SK-N-SH (cell line): ENCODE results near the gene ANO6. TPM values are rescaled to one million over a fixed set of nuclear protein-coding genes. Genes with fewer than 3 reads are reported as not detected.

Experiments used
- CTCF ChIA-PET: fragments of 300-600, 350-600 bp; formaldehyde crosslinking; extraction: SDS; loops from one replicate; lab custom pipeline; 2021; lab: Yijun Ruan, JAX
- POLR2A ChIA-PET: fragments of 350-600 bp; sonication (Branson Sonifier 250); formaldehyde crosslinking; extraction: SDS; loops from one replicate; lab custom pipeline; 2020; ENCODE audit warnings: antibody characterized with exemption, inconsistent platforms; lab: Yijun Ruan, JAX
- DNase-seq: peaks from one replicate; pipeline ENCODE4 v3.0.0; 2012
- H2AFZ ChIP-seq: fragments of 200-600 bp; sonication (generic); 2 replicates; pipeline ENCODE4 v1.8.1; 2016; ENCODE audit warnings: antibody characterized with exemption, mild to moderate bottlenecking, low read depth
- H3F3A ChIP-seq: fragments of 200-600 bp; sonication (generic); replicated peaks from 2 replicates; pipeline ENCODE3; 2016; ENCODE audit warnings: antibody characterized with exemption, mild to moderate bottlenecking; ENCODE audit not compliant: insufficient read depth
- H3K27ac ChIP-seq, 2 experiments: fragments of 200-500 bp in 1 of 2; fragments of 200-600 bp in 1 of 2; sonication (Bioruptor generic) in 1 of 2; sonication (generic), shearing (Covaris generic) in 1 of 2; 2 replicates each; pipeline versions ENCODE4 v1.5.1 to v1.6.1; 2014 to 2016; ENCODE audit warnings: low read depth in 2 of 2, inconsistent platforms in 1 of 2, low read length in 1 of 2, mild to moderate bottlenecking in 1 of 2, mixed read lengths in 1 of 2
- H3K27me3 ChIP-seq: fragments of 200-600 bp; sonication (generic), shearing (Covaris generic); 2 replicates; pipeline ENCODE4 v1.6.1; 2016; ENCODE audit warnings: mixed run types; ENCODE audit not compliant: insufficient read depth
- H3K36me3 ChIP-seq, 2 experiments: fragments of 200-500 bp in 1 of 2; fragments of 200-600 bp in 1 of 2; sonication (Bioruptor generic) in 1 of 2; sonication (generic) in 1 of 2; replicated peaks in 1 of 2; 2 replicates each; pipeline versions ENCODE3 to v1.5.1; 2014 to 2016; ENCODE audit warnings: low read length in 1 of 2, mild to moderate bottlenecking in 1 of 2; ENCODE audit not compliant: insufficient read depth in 2 of 2, control insufficient read depth in 1 of 2
- H3K4me1 ChIP-seq, 2 experiments: fragments of 200-500 bp in 1 of 2; fragments of 200-600 bp in 1 of 2; sonication (Bioruptor generic) in 1 of 2; sonication (generic), shearing (Covaris generic) in 1 of 2; 2 replicates each; pipeline versions ENCODE4 v1.5.1 to v1.6.1; 2014 to 2016; ENCODE audit warnings: low read depth in 1 of 2, low read length in 1 of 2, mixed run types in 1 of 2; ENCODE audit not compliant: insufficient read depth in 2 of 2, control insufficient read depth in 1 of 2
- H3K4me2 ChIP-seq: fragments of 200-600 bp; sonication (generic), shearing (Covaris generic); 2 replicates; pipeline ENCODE4 v1.6.1; 2017; ENCODE audit warnings: mixed run types
- H3K4me3 ChIP-seq, 2 experiments: fragments of 200-500 bp in 1 of 2; fragments of 200-600 bp in 1 of 2; sonication (Bioruptor generic) in 1 of 2; sonication (generic), shearing (Covaris generic) in 1 of 2; 2 replicates each; pipeline versions ENCODE4 v1.5.1 to v1.8.1; 2014 to 2016; ENCODE audit warnings: low read depth in 2 of 2, inconsistent platforms in 1 of 2, low read length in 1 of 2, mild to moderate bottlenecking in 1 of 2, mixed read lengths in 1 of 2, moderate library complexity in 1 of 2
- H3K79me2 ChIP-seq: fragments of 200-600 bp; sonication (generic); 2 replicates; pipeline ENCODE4 v1.8.1; 2017; ENCODE audit warnings: mild to moderate bottlenecking; ENCODE audit not compliant: insufficient read depth
- H3K9ac ChIP-seq: fragments of 200-600 bp; sonication (generic); 2 replicates; pipeline ENCODE4 v1.6.1; 2017; ENCODE audit warnings: mixed run types
- H3K9me2 ChIP-seq: fragments of 200-600 bp; sonication (generic); 2 replicates; pipeline ENCODE4 v1.6.1; 2017; ENCODE audit warnings: mixed run types
- H3K9me3 ChIP-seq: fragments of 200-600 bp; sonication (generic); 2 replicates; pipeline ENCODE4 v1.6.1; 2017; ENCODE audit warnings: mixed run types, mild to moderate bottlenecking, moderate library complexity
- H4K20me1 ChIP-seq: fragments of 200-600 bp; sonication (generic); 2 replicates; pipeline ENCODE4 v1.6.1; 2017; ENCODE audit warnings: mild to moderate bottlenecking, mixed run types; ENCODE audit not compliant: insufficient read depth
- EP300 ChIP-seq, 2 experiments: IDR thresholded peaks; 2 replicates each; pipeline versions ENCODE4 v1.4.0 to v1.6.1; 2012; ENCODE audit warnings: borderline replicate concordance in 1 of 2, low read depth in 1 of 2, low read length in 1 of 2
- EZH2phosphoT487 ChIP-seq: fragments of 200-600 bp; sonication (generic); IDR thresholded peaks from 2 replicates; pipeline ENCODE4 v1.6.1; 2017; ENCODE audit warnings: low read depth, mixed run types, mild to moderate bottlenecking, antibody characterized with exemption, moderate library complexity, borderline replicate concordance
- FOSL2 ChIP-seq: IDR thresholded peaks from 2 replicates; pipeline ENCODE4 v1.4.0; 2012; ENCODE audit warnings: low read depth, mild to moderate bottlenecking, moderate library complexity, borderline replicate concordance
- GATA2 ChIP-seq: sonication (generic); formaldehyde crosslinking; IDR thresholded peaks from 2 replicates; pipeline ENCODE4 v1.5.0; 2020; ENCODE audit warnings: mild to moderate bottlenecking, missing genetic modification reagents
- MAX ChIP-seq: IDR thresholded peaks from 2 replicates; pipeline ENCODE4 v1.4.0; 2012; ENCODE audit warnings: low read depth
- MEF2A ChIP-seq: IDR thresholded peaks from 2 replicates; pipeline ENCODE4 v1.4.0; 2012; ENCODE audit warnings: low read depth, borderline replicate concordance
- NFIC ChIP-seq: IDR thresholded peaks from 2 replicates; pipeline ENCODE4 v1.4.0; 2012; ENCODE audit warnings: borderline replicate concordance
- PBX3 ChIP-seq: IDR thresholded peaks from 2 replicates; pipeline ENCODE4; 2012
- POLR2AphosphoS5 ChIP-seq: IDR thresholded peaks from 2 replicates; pipeline ENCODE4 v1.6.1; 2012; ENCODE audit warnings: low read depth, low read length
- RAD21 ChIP-seq: IDR thresholded peaks from 2 replicates; pipeline ENCODE4 v1.6.1; 2012; ENCODE audit warnings: mild to moderate bottlenecking, low read length
- RCOR1 ChIP-seq: fragments of 150-350 bp; IDR thresholded peaks from 2 replicates; pipeline ENCODE4 v1.6.1; 2017; ENCODE audit warnings: antibody characterized with exemption, low read length
- RXRA ChIP-seq: IDR thresholded peaks from 2 replicates; pipeline ENCODE4 v1.4.0; 2012; ENCODE audit warnings: low read depth, mild to moderate bottlenecking, borderline replicate concordance
- SIN3A ChIP-seq: IDR thresholded peaks from 2 replicates; pipeline ENCODE4 v1.6.1; 2012; ENCODE audit warnings: low read depth, mild to moderate bottlenecking, low read length, moderate library complexity, borderline replicate concordance
- SMC3 ChIP-seq: IDR thresholded peaks from 2 replicates; pipeline ENCODE4 v1.6.1; 2012; ENCODE audit warnings: low read depth, low read length, improper control_type of control experiment
- TAF1 ChIP-seq: IDR thresholded peaks from 2 replicates; pipeline ENCODE4 v1.6.1; 2012; ENCODE audit warnings: low read depth, mild to moderate bottlenecking, low read length, moderate library complexity, borderline replicate concordance
- TEAD4 ChIP-seq: IDR thresholded peaks from 2 replicates; pipeline ENCODE4 v1.4.0; 2012; ENCODE audit warnings: mild to moderate bottlenecking, borderline replicate concordance; ENCODE audit not compliant: insufficient read depth
- USF1 ChIP-seq: IDR thresholded peaks from 2 replicates; pipeline ENCODE4 v1.4.0; 2012; ENCODE audit warnings: low read depth, borderline replicate concordance
- YY1 ChIP-seq: IDR thresholded peaks from 2 replicates; pipeline ENCODE4 v1.4.0; 2012; ENCODE audit warnings: low read depth, mild to moderate bottlenecking
- ZBTB33 ChIP-seq: IDR thresholded peaks from 2 replicates; pipeline ENCODE4 v1.4.0; 2012; ENCODE audit warnings: low read depth, borderline replicate concordance
- polyA plus RNA-seq, 3 experiments: library from polyadenylated mRNA; depleted of rRNA; stranded (reverse); fragments of >200 nt; gene quantifications; 2 replicates each; pipeline ENCODE4 v1.2.3, GENCODE V29; 2012

ANO6 gene
- polyA plus RNA-seq, 1 of the 3 experiments (the other 2 are of a cell fraction) = 20.1 TPM

- no peak for TF ChIP-seq SMC3
- TF ChIP-seq GATA2 (CRISPR knock-in tag) = no peak
- no peak for TF ChIP-seq MAX
- TF ChIP-seq RAD21 = no peak
- TF ChIP-seq EP300 (IDR thresholded peaks at IDR 0.05; ENCODE audit: borderline replicate concordance in 1 of 2, low read depth in 1 of 2, low read length in 1 of 2) = no peak
- TF ChIP-seq EZH2phosphoT487 = no peak
- no peak for TF ChIP-seq MEF2A
- TF ChIP-seq POLR2AphosphoS5 = no peak
- TF ChIP-seq NFIC = no peak
These were observed 8.4 kb downstream of the ANO6 start (continued) for GRCh38 chr12:45224311-45224710.

GRCh38 chr12:45226021-45226420 is 10.1 kb downstream of the ANO6 start:
- H3K27me3 ChIP-seq = no peaks in the 10 kb centered on the region
- H3F3A ChIP-seq = peaks cover 10% of the 10 kb centered on the region
- H3K27ac ChIP-seq = no peak overlapping the region
- TF ChIP-seq SIN3A = no peak
- no peak for TF ChIP-seq RCOR1
- no peak for TF ChIP-seq POLR2AphosphoS5
- TF ChIP-seq FOSL2 = no peak
- TF ChIP-seq YY1 = no peak
- no peak for TF ChIP-seq TAF1
- TF ChIP-seq ZBTB33 = no peak
- TF ChIP-seq TEAD4 = no peak
- TF ChIP-seq PBX3 = no peak
- no peak for TF ChIP-seq USF1
- TF ChIP-seq RXRA = no peak
- H2AFZ ChIP-seq = no peak overlapping the region
- no peak overlapping the region for H3K9ac ChIP-seq
- H3K9me3 ChIP-seq = no peaks in the 10 kb centered on the region
- H3K4me3 ChIP-seq = no peak overlapping the region
- peaks cover 0 to 4% of the 10 kb centered on the region in 2 experiments; a peak in 3 of 4 replicates for H3K4me1 ChIP-seq
- H4K20me1 ChIP-seq = peaks cover 13% of the 10 kb centered on the region
- H3K36me3 ChIP-seq = peaks cover 6 to 8% of the 10 kb centered on the region in 2 experiments
- H3K4me2 ChIP-seq = no peak overlapping the region
- H3K79me2 ChIP-seq = peaks cover 89% of the 10 kb centered on the region
- no peak for DNase-seq
- H3K9me2 ChIP-seq = no peaks in the 10 kb centered on the region
- POLR2A ChIA-PET = no interaction called here
- CTCF ChIA-PET = interaction anchor here (1.2 to 1.3 kb wide), 2 partner anchors 9 to 43 kb away, joined by 3 read pairs; no protein-coding TSS in a partner anchor
